HEK293 (cell line): Measurements from ENCODE around the gene ZDHHC14.

ENCODE experiments used
- CTCF ChIA-PET: fragments of 350-600 bp; formaldehyde crosslinking; extraction: SDS; loops from one replicate; lab custom pipeline; 2021; ENCODE audit warnings: antibody characterized with exemption; lab: Yijun Ruan, JAX
- POLR2A ChIA-PET: fragments of 300-600 bp; formaldehyde crosslinking; extraction: SDS; loops from one replicate; lab custom pipeline; 2020; ENCODE audit warnings: antibody characterized with exemption, inconsistent platforms; lab: Yijun Ruan, JAX
- H3K27ac ChIP-seq: fragments of 200-500 bp; sonication (Bioruptor generic); 2 replicates; pipeline ENCODE4 v1.5.1; 2014; ENCODE audit warnings: low read depth, low read length, control low read depth, inconsistent platforms; ENCODE audit errors: extremely low read depth
- H3K36me3 ChIP-seq, 2 experiments: fragments of 200-500 bp in 1 of 2; sonication (Bioruptor generic) in 1 of 2; 1 replicate in 1 of 2; 2 replicates in 1 of 2; pipeline ENCODE4 v1.5.1; 2014 to 2017; ENCODE audit warnings: inconsistent platforms in 2 of 2, low read length in 2 of 2; ENCODE audit not compliant: control insufficient read depth in 2 of 2, insufficient read depth in 1 of 2
- H3K4me1 ChIP-seq: fragments of 200-500 bp; sonication (Bioruptor generic); 2 replicates; pipeline ENCODE4 v1.5.1; 2014; ENCODE audit warnings: mild to moderate bottlenecking, low read length, inconsistent platforms; ENCODE audit not compliant: control insufficient read depth, insufficient read depth
- H3K4me3 ChIP-seq: 2 replicates; pipeline ENCODE4 v1.5.1; 2011; ENCODE audit warnings: low read depth, mild to moderate bottlenecking, control low read depth, low read length, moderate library complexity
- H3K9me3 ChIP-seq: fragments of 200-500 bp; sonication (Bioruptor generic); 2 replicates; pipeline ENCODE4 v1.5.1; 2014; ENCODE audit warnings: low read depth, low read length, inconsistent platforms; ENCODE audit not compliant: control insufficient read depth, insufficient read depth
- FEZF1 ChIP-seq: fragments of 450-650 bp; formaldehyde crosslinking; IDR thresholded peaks from 2 replicates; pipeline ENCODE4 v1.5.1; 2016; ENCODE audit warnings: missing biosample characterization, missing genetic modification characterization
- GLI4 ChIP-seq: fragments of 450-650 bp; formaldehyde crosslinking; IDR thresholded peaks from 2 replicates; pipeline ENCODE4 v1.5.1; 2016; ENCODE audit warnings: missing biosample characterization, missing genetic modification characterization
- GLIS2 ChIP-seq: fragments of 450-650 bp; formaldehyde crosslinking; IDR thresholded peaks from 2 replicates; pipeline ENCODE4 v1.5.1; 2016; ENCODE audit warnings: missing biosample characterization, missing genetic modification characterization
- HOXC10 ChIP-seq: sonication (generic); formaldehyde crosslinking; IDR thresholded peaks from 2 replicates; pipeline ENCODE4 v1.8.1; 2023; ENCODE audit warnings: mild to moderate bottlenecking, missing genetic modification reagents
- KLF7 ChIP-seq: fragments of 450-650 bp; formaldehyde crosslinking; IDR thresholded peaks from 2 replicates; pipeline ENCODE4 v1.5.1; 2016; ENCODE audit warnings: missing biosample characterization, missing genetic modification characterization, borderline replicate concordance
- MZF1 ChIP-seq: fragments of 450-650 bp; formaldehyde crosslinking; IDR thresholded peaks from 2 replicates; pipeline ENCODE4 v1.5.1; 2017; ENCODE audit warnings: missing biosample characterization, missing genetic modification characterization, borderline replicate concordance
- SP3 ChIP-seq: fragments of 450-650 bp; formaldehyde crosslinking; IDR thresholded peaks from 2 replicates; pipeline ENCODE4 v1.5.1; 2016; ENCODE audit warnings: missing biosample characterization, missing genetic modification characterization
- TCF7L2 ChIP-seq: IDR thresholded peaks from 2 replicates; pipeline ENCODE4 v1.6.1; 2011; ENCODE audit warnings: low read depth, mild to moderate bottlenecking, inconsistent platforms, low read length, moderate library complexity, borderline replicate concordance
- YY1 ChIP-seq: fragments of 450-650 bp; formaldehyde crosslinking; IDR thresholded peaks from 2 replicates; pipeline ENCODE4 v1.5.1; 2018; ENCODE audit warnings: missing biosample characterization, missing genetic modification characterization
- ZFHX2 ChIP-seq: fragments of 450-650 bp; formaldehyde crosslinking; conservative IDR thresholded peaks from 2 replicates; pipeline ENCODE4 v1.5.1; 2016; ENCODE audit warnings: missing biosample characterization, missing genetic modification characterization
- ZIC2 ChIP-seq: fragments of 450-650 bp; formaldehyde crosslinking; IDR thresholded peaks from 2 replicates; pipeline ENCODE4 v1.5.1; 2016; ENCODE audit warnings: missing biosample characterization, missing genetic modification characterization
- ZNF211 ChIP-seq: fragments of 450-650 bp; formaldehyde crosslinking; IDR thresholded peaks from 2 replicates; pipeline ENCODE4 v1.5.1; 2016; ENCODE audit warnings: low read depth, missing biosample characterization, missing genetic modification characterization
- ZNF248 ChIP-seq: fragments of 450-650 bp; formaldehyde crosslinking; IDR thresholded peaks from 2 replicates; pipeline ENCODE4 v1.5.1; 2017; ENCODE audit warnings: missing biosample characterization, missing genetic modification characterization
- ZNF311 ChIP-seq: fragments of 450-650 bp; formaldehyde crosslinking; IDR thresholded peaks from 2 replicates; pipeline ENCODE4 v1.5.1; 2017; ENCODE audit warnings: missing biosample characterization, missing genetic modification characterization, borderline replicate concordance
- ZNF548 ChIP-seq: fragments of 450-650 bp; formaldehyde crosslinking; IDR thresholded peaks from 2 replicates; pipeline ENCODE4 v1.5.1; 2016; ENCODE audit warnings: missing biosample characterization, missing genetic modification characterization
- ZNF549 ChIP-seq: fragments of 450-650 bp; IDR thresholded peaks from 2 replicates; pipeline ENCODE4 v1.5.1; 2018; ENCODE audit warnings: missing biosample characterization, missing genetic modification characterization, mild to moderate bottlenecking, inconsistent platforms, moderate library complexity
- ZNF626 ChIP-seq: fragments of 450-650 bp; sonication (Bioruptor Pico); formaldehyde crosslinking; IDR thresholded peaks from 2 replicates; pipeline ENCODE4 v1.5.1; 2018; ENCODE audit warnings: missing biosample characterization, missing genetic modification characterization, inconsistent platforms
- ZNF707 ChIP-seq: fragments of 450-650 bp; formaldehyde crosslinking; IDR thresholded peaks from 2 replicates; pipeline ENCODE4 v1.5.1; 2016; ENCODE audit warnings: missing biosample characterization, missing genetic modification characterization
- TF ChIP-seq, protein P1 (sequence below): fragments of 450-650 bp; IDR thresholded peaks from 2 replicates; pipeline ENCODE4 v1.5.1; 2018; ENCODE audit warnings: missing biosample characterization, missing genetic modification characterization
- TF ChIP-seq, protein P2 (sequence below): sonication (generic); formaldehyde crosslinking; IDR thresholded peaks from 2 replicates; pipeline ENCODE4 v1.8.1; 2022; ENCODE audit warnings: mild to moderate bottlenecking, moderate library complexity, missing genetic modification reagents
- TF ChIP-seq, protein P3 (sequence below): fragments of 450-650 bp; formaldehyde crosslinking; IDR thresholded peaks from 2 replicates; pipeline ENCODE4 v1.5.1; 2016; ENCODE audit warnings: missing biosample characterization, missing genetic modification characterization
- TF ChIP-seq, protein P4 (sequence below): fragments of 450-650 bp; formaldehyde crosslinking; IDR thresholded peaks from 2 replicates; pipeline ENCODE4 v1.5.1; 2017; ENCODE audit warnings: missing biosample characterization, missing genetic modification characterization
- TF ChIP-seq, protein P5 (sequence below): fragments of 450-650 bp; formaldehyde crosslinking; IDR thresholded peaks from 2 replicates; pipeline ENCODE4 v1.5.1; 2016; ENCODE audit warnings: missing biosample characterization, missing genetic modification characterization

The ZDHHC14 gene

DNA sequence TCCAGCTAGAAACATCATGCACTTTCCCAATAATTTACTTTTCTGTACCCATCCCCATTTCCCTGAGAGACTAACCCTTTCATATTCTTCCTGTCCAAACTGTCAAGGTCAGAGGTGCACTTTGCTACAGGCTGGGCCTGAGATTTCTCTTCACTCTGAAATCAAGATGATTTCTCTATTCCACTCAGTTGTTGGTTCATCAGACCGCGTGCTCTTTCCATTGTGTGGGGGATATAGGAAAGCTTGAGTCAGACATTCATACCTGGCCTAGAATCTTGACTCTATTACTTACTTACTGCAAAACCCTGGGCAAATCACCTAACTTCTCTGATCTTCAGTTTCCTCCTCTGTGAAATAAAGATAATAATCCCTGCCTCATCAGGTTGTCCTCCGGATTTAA lies 4.7 kb upstream of the ZDHHC14 start (continued):
- TF ChIP-seq, protein P1, sequence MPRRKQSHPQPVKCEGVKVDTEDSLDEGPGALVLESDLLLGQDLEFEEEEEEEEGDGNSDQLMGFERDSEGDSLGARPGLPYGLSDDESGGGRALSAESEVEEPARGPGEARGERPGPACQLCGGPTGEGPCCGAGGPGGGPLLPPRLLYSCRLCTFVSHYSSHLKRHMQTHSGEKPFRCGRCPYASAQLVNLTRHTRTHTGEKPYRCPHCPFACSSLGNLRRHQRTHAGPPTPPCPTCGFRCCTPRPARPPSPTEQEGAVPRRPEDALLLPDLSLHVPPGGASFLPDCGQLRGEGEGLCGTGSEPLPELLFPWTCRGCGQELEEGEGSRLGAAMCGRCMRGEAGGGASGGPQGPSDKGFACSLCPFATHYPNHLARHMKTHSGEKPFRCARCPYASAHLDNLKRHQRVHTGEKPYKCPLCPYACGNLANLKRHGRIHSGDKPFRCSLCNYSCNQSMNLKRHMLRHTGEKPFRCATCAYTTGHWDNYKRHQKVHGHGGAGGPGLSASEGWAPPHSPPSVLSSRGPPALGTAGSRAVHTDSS (tag by site-specific recombination), result no peak
- no peak for TF ChIP-seq TCF7L2
- no peak for TF ChIP-seq KLF7 (tag by site-specific recombination)

DNA sequence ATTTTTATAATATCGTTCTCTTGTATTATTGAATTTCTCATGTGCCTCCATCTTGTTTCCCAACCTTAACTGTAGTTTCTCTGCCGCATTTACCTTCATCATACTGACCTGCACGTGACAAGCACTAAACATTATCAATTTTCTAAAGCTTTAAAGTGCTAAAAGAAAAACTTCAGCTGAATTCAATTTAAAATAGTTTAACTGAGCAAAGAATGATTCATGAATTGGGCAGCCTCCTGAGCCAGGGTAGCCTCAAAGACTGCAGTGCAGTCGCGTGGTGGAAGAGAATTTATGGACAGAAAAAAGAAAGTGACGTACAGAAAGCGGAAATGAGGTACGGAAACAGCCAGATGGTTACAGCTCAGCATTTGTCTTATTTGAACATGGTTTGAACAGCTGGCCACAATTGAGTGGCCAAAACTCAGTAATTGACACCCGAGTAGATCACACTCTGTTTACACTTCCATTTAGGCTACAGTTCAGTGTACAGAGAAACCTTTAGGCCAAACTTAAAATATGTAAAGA lies 4.2 kb upstream of the ZDHHC14 start:
- no peak overlapping the region for H3K4me3 ChIP-seq
- POLR2A ChIA-PET, result no interaction called here
- no peaks in the 10 kb centered on the region for H3K9me3 ChIP-seq
- TF ChIP-seq MZF1 (no peak), ZNF549 (tag by site-specific recombination) (peak; percentile 93)
- no peaks in the 10 kb centered on the region for H3K36me3 ChIP-seq
- CTCF ChIA-PET, result interaction anchor here (0.6 to 0.7 kb wide), 3 partner anchors 15 to 70 kb away, joined by 3 read pairs; no protein-coding TSS in a partner anchor
- H3K4me1 ChIP-seq, result no peaks in the 10 kb centered on the region
- no peak overlapping the region for H3K27ac ChIP-seq

DNA sequence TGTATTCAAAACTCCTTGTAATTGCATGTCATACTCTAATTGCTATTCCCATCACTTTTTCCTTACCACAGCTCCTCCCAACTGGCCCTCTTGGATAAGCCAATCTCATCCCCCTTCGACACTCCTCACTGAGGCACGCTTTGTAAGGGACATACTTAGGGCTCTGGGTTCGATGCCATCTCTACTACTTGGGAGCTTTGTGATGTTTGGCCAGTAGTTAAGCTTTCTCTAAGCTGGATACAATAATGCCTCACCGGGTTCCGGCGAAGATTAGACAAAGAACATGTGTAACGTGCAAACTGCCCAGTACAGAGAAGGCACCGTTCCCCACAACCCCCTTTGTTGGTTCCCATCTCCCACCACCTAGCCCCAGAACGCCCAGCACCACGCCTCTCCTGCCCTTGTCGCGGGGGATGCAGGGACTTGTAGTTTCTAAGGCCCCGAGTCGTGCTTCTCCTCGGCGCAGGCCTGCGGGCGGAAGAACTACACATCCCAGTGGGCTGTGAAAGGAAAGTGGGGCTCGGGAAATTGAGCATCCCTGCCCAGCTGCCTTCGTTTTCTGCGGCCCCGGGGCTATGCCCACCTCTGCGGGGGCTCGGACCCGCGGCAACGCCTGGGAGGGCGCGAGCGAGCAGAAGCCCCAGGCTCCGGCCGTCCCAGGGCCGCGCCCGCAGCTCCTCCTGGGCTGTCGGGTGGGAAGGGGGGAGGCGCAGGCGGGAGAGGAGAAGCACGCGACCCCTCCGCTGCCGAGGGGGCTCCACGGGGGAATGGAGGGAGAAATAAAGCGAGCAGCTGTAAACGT lies 1.1 kb upstream of the ZDHHC14 start:
- CTCF ChIA-PET, result interaction anchor here (0.6 to 1.5 kb wide), 9 partner anchors 10 to 332 kb away, joined by 3 to 7 read pairs (median 3); no protein-coding TSS in a partner anchor
- Histone ChIP-seq H3K4me1 (peaks cover 7% of the 10 kb centered on the region; the same call in 1 of the 2 replicates), H3K27ac (peak overlapping the region; percentile 70; the same call in 1 of the 2 replicates), H3K36me3 (no peaks in the 10 kb centered on the region), H3K4me3 (peak overlapping the region; percentile 80), H3K9me3 (no peaks in the 10 kb centered on the region)
- POLR2A ChIA-PET, result interaction anchor here (0.6 to 2.7 kb wide), 6 partner anchors 49 to 385 kb away, joined by 3 to 32 read pairs (median 4); partner anchors contain the start of gene TMEM242
- no peak for TF ChIP-seq ZNF211 (tag by site-specific recombination)
- TF ChIP-seq, protein P2, sequence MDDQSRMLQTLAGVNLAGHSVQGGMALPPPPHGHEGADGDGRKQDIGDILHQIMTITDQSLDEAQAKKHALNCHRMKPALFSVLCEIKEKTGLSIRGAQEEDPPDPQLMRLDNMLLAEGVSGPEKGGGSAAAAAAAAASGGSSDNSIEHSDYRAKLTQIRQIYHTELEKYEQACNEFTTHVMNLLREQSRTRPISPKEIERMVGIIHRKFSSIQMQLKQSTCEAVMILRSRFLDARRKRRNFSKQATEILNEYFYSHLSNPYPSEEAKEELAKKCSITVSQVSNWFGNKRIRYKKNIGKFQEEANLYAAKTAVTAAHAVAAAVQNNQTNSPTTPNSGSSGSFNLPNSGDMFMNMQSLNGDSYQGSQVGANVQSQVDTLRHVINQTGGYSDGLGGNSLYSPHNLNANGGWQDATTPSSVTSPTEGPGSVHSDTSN (CRISPR knock-in tag), result no peak; the same call in 1 of the 2 replicates
- peak; percentile 81 for TF ChIP-seq FEZF1 (tag by site-specific recombination)
- TF ChIP-seq, protein P3, sequence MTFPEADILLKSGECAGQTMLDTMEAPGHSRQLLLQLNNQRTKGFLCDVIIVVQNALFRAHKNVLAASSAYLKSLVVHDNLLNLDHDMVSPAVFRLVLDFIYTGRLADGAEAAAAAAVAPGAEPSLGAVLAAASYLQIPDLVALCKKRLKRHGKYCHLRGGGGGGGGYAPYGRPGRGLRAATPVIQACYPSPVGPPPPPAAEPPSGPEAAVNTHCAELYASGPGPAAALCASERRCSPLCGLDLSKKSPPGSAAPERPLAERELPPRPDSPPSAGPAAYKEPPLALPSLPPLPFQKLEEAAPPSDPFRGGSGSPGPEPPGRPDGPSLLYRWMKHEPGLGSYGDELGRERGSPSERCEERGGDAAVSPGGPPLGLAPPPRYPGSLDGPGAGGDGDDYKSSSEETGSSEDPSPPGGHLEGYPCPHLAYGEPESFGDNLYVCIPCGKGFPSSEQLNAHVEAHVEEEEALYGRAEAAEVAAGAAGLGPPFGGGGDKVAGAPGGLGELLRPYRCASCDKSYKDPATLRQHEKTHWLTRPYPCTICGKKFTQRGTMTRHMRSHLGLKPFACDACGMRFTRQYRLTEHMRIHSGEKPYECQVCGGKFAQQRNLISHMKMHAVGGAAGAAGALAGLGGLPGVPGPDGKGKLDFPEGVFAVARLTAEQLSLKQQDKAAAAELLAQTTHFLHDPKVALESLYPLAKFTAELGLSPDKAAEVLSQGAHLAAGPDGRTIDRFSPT (tag by site-specific recombination), result peak; percentile 88
- TF ChIP-seq HOXC10 (CRISPR knock-in tag), result no peak
- no peak for TF ChIP-seq GLI4 (tag by site-specific recombination)
- no peak for TF ChIP-seq ZNF248 (tag by site-specific recombination)
- TF ChIP-seq ZNF626 (tag by site-specific recombination), result no peak
- TF ChIP-seq, protein P4, sequence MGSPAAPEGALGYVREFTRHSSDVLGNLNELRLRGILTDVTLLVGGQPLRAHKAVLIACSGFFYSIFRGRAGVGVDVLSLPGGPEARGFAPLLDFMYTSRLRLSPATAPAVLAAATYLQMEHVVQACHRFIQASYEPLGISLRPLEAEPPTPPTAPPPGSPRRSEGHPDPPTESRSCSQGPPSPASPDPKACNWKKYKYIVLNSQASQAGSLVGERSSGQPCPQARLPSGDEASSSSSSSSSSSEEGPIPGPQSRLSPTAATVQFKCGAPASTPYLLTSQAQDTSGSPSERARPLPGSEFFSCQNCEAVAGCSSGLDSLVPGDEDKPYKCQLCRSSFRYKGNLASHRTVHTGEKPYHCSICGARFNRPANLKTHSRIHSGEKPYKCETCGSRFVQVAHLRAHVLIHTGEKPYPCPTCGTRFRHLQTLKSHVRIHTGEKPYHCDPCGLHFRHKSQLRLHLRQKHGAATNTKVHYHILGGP, result no peak
- TF ChIP-seq ZNF707 (tag by site-specific recombination), result no peak
- TF ChIP-seq, protein P5, sequence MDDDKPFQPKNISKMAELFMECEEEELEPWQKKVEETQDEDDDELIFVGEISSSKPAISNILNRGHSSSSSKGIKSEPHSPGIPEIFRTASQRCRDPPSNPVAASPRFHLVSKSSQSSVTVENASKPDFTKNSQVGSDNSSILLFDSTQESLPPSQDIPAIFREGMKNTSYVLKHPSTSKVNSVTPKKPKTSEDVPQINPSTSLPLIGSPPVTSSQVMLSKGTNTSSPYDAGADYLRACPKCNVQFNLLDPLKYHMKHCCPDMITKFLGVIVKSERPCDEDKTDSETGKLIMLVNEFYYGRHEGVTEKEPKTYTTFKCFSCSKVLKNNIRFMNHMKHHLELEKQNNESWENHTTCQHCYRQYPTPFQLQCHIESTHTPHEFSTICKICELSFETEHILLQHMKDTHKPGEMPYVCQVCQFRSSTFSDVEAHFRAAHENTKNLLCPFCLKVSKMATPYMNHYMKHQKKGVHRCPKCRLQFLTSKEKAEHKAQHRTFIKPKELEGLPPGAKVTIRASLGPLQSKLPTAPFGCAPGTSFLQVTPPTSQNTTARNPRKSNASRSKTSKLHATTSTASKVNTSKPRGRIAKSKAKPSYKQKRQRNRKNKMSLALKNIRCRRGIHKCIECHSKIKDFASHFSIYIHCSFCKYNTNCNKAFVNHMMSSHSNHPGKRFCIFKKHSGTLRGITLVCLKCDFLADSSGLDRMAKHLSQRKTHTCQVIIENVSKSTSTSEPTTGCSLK (tag by site-specific recombination), result no peak
- TF ChIP-seq ZNF311 (tag by site-specific recombination), result no peak
- peak; percentile 57; the same call in 1 of the 2 replicates for TF ChIP-seq GLIS2 (tag by site-specific recombination)
- TF ChIP-seq YY1 (tag by site-specific recombination), result no peak
- peak; percentile 93 for TF ChIP-seq ZFHX2 (tag by site-specific recombination)
- peak; percentile 76 for TF ChIP-seq ZIC2 (tag by site-specific recombination)
- TF ChIP-seq KLF7 (tag by site-specific recombination), result peak; percentile 74; the same call in 1 of the 2 replicates
- peak; percentile 99 for TF ChIP-seq SP3 (tag by site-specific recombination)
- no peak for TF ChIP-seq ZNF548 (tag by site-specific recombination)
